HepG2 (cell line): ENCODE results near the gene DLL3. TPM values are rescaled to one million over a fixed set of nuclear protein-coding genes. Genes with fewer than 3 reads are reported as not detected.
A peak's percentile ranks its signal among the peaks of the same experiment; 100 is the strongest.

Experiments used
- ETV5 ChIP-seq: IDR thresholded peaks from 2 replicates; pipeline ENCODE4 v1.6.1; 2018; ENCODE audit warnings: missing biosample characterization, missing genetic modification reagents, inconsistent platforms, borderline replicate concordance
- MXD3 ChIP-seq: IDR thresholded peaks from 2 replicates; pipeline ENCODE4 v1.6.1; 2016; ENCODE audit warnings: mild to moderate bottlenecking, missing biosample characterization, missing genetic modification reagents
- ZBTB38 ChIP-seq: sonication (generic); formaldehyde crosslinking; IDR thresholded peaks from 2 replicates; pipeline ENCODE4 v1.5.1; 2020; ENCODE audit warnings: mild to moderate bottlenecking, missing genetic modification reagents
- ZNF234 ChIP-seq: sonication (generic); formaldehyde crosslinking; conservative IDR thresholded peaks from 2 replicates; pipeline ENCODE4 v1.5.1; 2020; ENCODE audit warnings: mild to moderate bottlenecking, missing genetic modification reagents
- ZNF546 ChIP-seq: sonication (generic); formaldehyde crosslinking; conservative IDR thresholded peaks from 2 replicates; pipeline ENCODE4 v1.8.1; 2023; ENCODE audit warnings: mild to moderate bottlenecking, missing genetic modification reagents
- ZNF609 ChIP-seq: sonication (generic); formaldehyde crosslinking; IDR thresholded peaks from 2 replicates; pipeline ENCODE4 v1.4.0; 2020; ENCODE audit warnings: mild to moderate bottlenecking, missing genetic modification reagents, borderline replicate concordance
- ZNF746 ChIP-seq: sonication (generic); formaldehyde crosslinking; IDR thresholded peaks from 2 replicates; pipeline ENCODE4 v1.8.0; 2022; ENCODE audit warnings: mild to moderate bottlenecking, missing genetic modification reagents
- polyA plus RNA-seq, 8 experiments: library from polyadenylated mRNA; depleted of rRNA in 3 of 8; stranded (reverse) in 7 of 8; unstranded in 1 of 8; fragments of >200 nt; fragmentation: Illumina TruSeq in 4 of 8; extraction: Trizol in 4 of 8; gene quantifications; 2 replicates each; pipeline versions ENCODE4 v1.2.1 to v1.2.3, GENCODE V29; 2011 to 2016; ENCODE audit warnings: low read depth in 4 of 8, missing spikeins in 1 of 8, mixed read lengths in 1 of 8; ENCODE audit not compliant: insufficient read depth in 1 of 8
- total RNA-seq, 5 experiments: library from RNA; depleted of rRNA; stranded (reverse); fragments of >200 nt; fragmentation: Illumina TruSeq; extraction: Trizol; gene quantifications; 2 replicates each; pipeline ENCODE4 v1.2.3, GENCODE V29; 2016; ENCODE audit warnings: low read depth in 1 of 5
- TF ChIP-seq, protein P1 (sequence below): sonication (generic); formaldehyde crosslinking; IDR thresholded peaks from 2 replicates; pipeline ENCODE4 v1.8.1; 2023; ENCODE audit warnings: mild to moderate bottlenecking, inconsistent platforms, moderate library complexity, missing genetic modification reagents, borderline replicate concordance
- TF ChIP-seq, protein P2 (sequence below), 2 experiments: sonication (generic) in 1 of 2; formaldehyde crosslinking in 1 of 2; IDR thresholded peaks; 2 replicates each; pipeline versions ENCODE4 v1.4.0 to v1.6.1; 2016 to 2020; ENCODE audit warnings: borderline replicate concordance in 1 of 2, low read depth in 1 of 2, mild to moderate bottlenecking in 1 of 2, missing genetic modification reagents in 1 of 2

DLL3 gene
- total and polyA plus RNA-seq, 2 of the 13 experiments (the other 11 are each of a cell fraction or from before 2014, with no cell fraction given): 0.35 to 0.55 TPM

- TF ChIP-seq ETV5 (CRISPR knock-in tag) (peak; percentile 20; the same call in 1 of the 2 replicates), ZNF234 (CRISPR knock-in tag) (no peak), ZBTB38 (CRISPR knock-in tag) (0 out of 2 replicates have a peak, but pooled peaks have one; percentile 55), MXD3 (CRISPR knock-in tag) (peak; percentile 71; the same call in 1 of the 2 replicates), ZNF746 (CRISPR knock-in tag) (peak; percentile 55), ZNF546 (CRISPR knock-in tag) (0 out of 2 replicates have a peak, but pooled peaks have one; percentile 63), ZNF609 (CRISPR knock-in tag) (peak; percentile 29; the same call in 1 of the 2 replicates)
- TF ChIP-seq, protein P1, sequence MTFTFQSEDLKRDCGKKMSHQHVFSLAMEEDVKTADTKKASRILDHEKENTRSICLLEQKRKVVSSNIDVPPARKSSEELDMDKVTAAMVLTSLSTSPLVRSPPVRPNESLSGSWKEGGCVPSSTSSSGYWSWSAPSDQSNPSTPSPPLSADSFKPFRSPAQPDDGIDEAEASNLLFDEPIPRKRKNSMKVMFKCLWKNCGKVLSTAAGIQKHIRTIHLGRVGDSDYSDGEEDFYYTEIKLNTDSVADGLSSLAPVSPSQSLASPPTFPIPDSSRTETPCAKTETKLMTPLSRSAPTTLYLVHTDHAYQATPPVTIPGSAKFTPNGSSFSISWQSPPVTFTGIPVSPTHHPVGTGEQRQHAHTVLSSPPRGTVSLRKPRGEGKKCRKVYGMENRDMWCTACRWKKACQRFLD (CRISPR knock-in tag): peak; percentile 87; the same call in 1 of the 2 replicates
- TF ChIP-seq, protein P2, sequence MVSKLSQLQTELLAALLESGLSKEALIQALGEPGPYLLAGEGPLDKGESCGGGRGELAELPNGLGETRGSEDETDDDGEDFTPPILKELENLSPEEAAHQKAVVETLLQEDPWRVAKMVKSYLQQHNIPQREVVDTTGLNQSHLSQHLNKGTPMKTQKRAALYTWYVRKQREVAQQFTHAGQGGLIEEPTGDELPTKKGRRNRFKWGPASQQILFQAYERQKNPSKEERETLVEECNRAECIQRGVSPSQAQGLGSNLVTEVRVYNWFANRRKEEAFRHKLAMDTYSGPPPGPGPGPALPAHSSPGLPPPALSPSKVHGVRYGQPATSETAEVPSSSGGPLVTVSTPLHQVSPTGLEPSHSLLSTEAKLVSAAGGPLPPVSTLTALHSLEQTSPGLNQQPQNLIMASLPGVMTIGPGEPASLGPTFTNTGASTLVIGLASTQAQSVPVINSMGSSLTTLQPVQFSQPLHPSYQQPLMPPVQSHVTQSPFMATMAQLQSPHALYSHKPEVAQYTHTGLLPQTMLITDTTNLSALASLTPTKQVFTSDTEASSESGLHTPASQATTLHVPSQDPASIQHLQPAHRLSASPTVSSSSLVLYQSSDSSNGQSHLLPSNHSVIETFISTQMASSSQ (IDR thresholded peaks at IDR 0.05; ENCODE audit: low read depth): no peak
- TF ChIP-seq, protein P2 (CRISPR knock-in tag; IDR thresholded peaks at IDR 0.05; ENCODE audit: borderline replicate concordance): peak; percentile 80; the same call in 1 of the 2 replicates
Measured at GRCh38 chr19:39480337-39481228, 18.2 kb upstream of the DLL3 start, which contains the start of gene TIMM50 (continued).
